Upper lobe of left lung (tissue), 4 donors: ENCODE measurements around the gene CTRL.

Source experiments
- CTCF ChIP-seq, 6 experiments: fragments of 450-650 bp in 4 of 6; fragments of 200-600 bp in 2 of 6; sonication (generic) in 2 of 6; IDR thresholded peaks; one replicate each; pipeline ENCODE4 v1.5.1; 2016 to 2019; ENCODE audit warnings: antibody characterized with exemption in 6 of 6
- POLR2AphosphoS5 ChIP-seq, 2 donors: sonication (generic); formaldehyde crosslinking; IDR thresholded peaks; one replicate each; pipeline ENCODE4 v1.5.1; 2017; ENCODE audit warnings: antibody characterized with exemption in 2 of 2

GRCh38 chr16:67967958-67968399 lies 36.3 kb upstream of the CTRL start:
- TF ChIP-seq POLR2AphosphoS5 (IDR thresholded peaks at IDR 0.05) (no peak), CTCF (IDR thresholded peaks at IDR 0.05) (no peak)
